Cardiac septum (tissue), 1 donor: ENCODE data around the gene ENG. TPM values are rescaled to one million over a fixed set of nuclear protein-coding genes. Genes with fewer than 3 reads are reported as not detected.
"Not testable (repeated sequence)": the region's sequence is repeated elsewhere in the genome, so short reads cannot be mapped to it uniquely, and the experiment has no call there.

ENCODE experiments used
- DNase-seq: peaks from one replicate; pipeline ENCODE4 v3.0.0-alpha.2; 2020; ENCODE audit warnings: low spot score
- intact Hi-C: fragments of 100-400 bp; cut with DNase I; formaldehyde crosslinking; loops from one replicate; pipeline ENCODE4 v1.14.0; 2022
- total RNA-seq: library from RNA; stranded (reverse); fragmentation: NEBNext Ultra II Directional; extraction: Animal tissue kit (Norgen Biotek cat#: 25700); gene quantifications from one replicate; pipeline ENCODE4 v1.2.1, GENCODE V29; 2021
- donor health status: DM: no; HTN: no; CAD: no.

The ENG gene
- total RNA-seq, 1 donor from 2014 or later, result 244 TPM

DNA sequence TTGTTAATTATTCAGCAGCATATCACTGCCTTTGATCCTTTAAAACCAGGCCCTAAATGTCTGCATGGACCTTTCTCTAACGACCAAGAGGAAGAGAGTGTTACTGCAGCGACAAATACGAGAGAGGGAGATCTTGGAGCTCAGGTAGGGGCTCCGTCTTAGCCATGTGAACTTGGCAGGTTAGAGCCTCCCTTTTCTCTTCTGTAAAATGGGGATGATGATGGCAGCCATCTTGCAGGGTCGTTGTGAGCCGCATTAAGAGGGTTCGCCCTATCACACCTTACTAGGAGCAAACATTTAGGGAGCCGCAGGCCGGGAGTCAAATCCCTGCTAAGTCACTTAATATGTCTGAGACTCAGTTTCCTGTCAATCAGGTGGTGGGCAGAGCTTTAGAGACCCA lies 1.6 kb downstream of the ENG start:
- intact Hi-C loops, result no loop called here
- DNase-seq, result no peak

- intact Hi-C loops, result no loop called here
- DNase-seq, result no peak
These were observed 4.1 kb downstream of the ENG start for GRCh38 chr9:127850286-127850830.

GRCh38 chr9:127848756-127849504 lies 5.5 kb downstream of the ENG start:
- no peak for DNase-seq
- intact Hi-C loops, result no loop called here

DNA sequence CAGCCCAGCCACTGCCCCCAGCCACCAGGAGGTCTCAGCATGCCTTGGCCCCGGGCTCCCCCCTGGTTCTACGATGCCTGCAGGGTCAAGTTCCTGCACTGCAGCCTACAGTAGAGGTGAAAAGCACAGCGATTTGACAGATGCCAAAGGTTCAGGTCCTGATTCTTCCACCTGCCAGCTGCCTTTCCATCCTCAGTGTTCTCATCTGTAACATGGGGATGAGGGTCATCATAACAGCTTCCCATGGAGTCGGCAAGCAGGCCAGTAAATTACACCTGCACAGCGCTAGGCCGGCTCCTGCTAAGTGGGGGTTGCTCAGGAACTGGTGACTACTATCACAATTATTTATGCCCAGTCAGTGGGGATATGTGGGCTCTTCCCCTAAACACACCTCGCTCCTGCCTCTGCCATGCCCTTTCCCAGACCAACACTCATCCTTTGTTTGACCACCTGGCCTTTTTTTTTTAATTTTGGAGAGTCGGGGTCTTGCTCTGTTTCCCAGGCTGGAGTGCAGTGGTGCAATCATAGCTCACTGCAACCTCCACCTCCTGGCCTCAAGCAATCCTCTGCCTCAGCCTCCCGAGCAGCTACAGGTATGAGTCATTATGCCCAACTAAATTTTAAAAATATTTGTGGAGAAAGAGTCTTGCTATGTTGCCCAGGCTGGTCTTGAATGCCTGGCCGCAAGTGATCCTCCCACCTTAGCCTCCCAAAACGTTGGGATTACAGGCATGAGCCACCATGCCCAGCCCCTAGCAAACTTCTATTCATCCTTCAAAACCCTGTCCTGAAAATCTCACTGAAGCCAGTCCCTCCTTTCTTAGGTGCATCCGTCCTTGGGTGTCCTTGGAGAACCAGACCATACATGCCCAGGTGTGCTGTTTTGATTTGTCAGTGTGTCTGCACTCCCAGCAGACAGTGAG lies 6.4 kb downstream of the ENG start:
- intact Hi-C loops, result no loop called here
- DNase-seq, result no peak

- no peak for DNase-seq
These were observed 7.3 kb downstream of the ENG start for GRCh38 chr9:127847178-127847510.

DNA sequence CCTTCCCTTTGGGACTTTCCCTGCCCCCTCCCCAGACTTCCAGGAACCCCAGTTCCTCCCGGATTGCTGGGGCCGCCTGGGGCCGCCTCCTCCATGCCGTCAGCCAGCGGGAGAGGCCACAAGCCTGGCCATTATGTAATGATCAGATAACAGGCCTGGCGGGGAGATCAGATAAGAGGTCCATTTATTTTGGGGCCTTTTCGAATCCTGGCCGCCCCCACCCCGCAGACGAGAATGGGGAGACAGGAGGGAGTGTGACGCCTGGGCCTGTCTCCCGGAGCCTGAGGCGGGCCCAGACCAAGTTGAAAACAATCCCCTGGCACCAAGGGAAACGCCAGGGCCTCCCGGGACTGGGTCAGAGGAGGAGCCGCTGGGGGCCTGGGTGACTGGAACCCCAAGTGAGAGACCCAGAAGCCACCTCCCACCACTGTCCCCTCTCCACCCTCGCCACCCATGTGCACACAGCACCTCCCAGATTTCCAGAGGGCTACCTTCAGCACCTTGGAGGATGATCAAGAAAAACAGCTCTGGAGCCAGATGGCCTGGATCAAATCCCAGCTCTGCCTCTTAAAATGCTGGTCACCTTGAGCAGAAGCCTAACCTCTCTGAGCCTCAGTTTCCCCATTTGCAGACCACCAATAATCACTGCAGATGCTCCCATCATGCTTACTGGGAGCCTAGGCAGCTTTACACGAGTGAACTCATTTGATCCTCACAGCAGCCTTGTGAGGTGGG lies 7.8 kb downstream of the ENG start:
- intact Hi-C loops, result no loop called here
- DNase-seq, result no peak

More at GRCh38 chr9:127847178-127847510, 7.3 kb downstream of the ENG start:
- intact Hi-C loops, result no loop called here

- intact Hi-C loops, DNase-seq: not testable (repeated sequence)
These were observed 8.8 kb downstream of the ENG start for GRCh38 chr9:127845619-127846018.

DNA sequence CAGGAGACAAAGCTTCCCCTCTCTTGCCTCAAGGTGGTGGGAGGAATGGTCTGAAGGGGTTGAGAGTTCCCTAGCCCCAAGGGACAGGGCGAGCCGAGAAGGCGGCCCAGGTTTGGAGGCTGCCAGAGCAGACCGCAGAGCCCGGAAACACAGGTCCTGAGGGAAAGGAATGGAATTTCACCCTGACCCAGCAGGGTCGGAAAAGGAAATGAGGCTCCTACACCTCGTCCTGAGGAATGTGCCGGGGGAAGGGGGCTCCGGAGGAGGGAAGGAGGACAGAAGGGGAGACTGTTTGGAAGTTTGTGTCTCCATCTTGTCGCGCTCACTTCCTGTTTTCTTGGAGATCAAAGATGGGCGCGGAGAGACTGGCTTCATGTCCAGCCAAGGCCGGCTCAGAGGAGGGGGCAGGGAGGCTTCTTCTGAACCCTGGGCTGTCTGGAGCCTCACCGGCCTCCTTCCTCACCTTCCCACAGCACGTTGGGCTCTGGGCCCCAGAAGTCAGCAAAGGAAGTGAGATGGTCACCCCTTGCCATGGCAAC lies 9.6 kb downstream of the ENG start:
- DNase-seq, result no peak
- intact Hi-C loops, result no loop called here

- intact Hi-C loops, result no loop called here
- DNase-seq, result no peak
These were observed 13.2 kb downstream of the ENG start for GRCh38 chr9:127841087-127841835.

DNA sequence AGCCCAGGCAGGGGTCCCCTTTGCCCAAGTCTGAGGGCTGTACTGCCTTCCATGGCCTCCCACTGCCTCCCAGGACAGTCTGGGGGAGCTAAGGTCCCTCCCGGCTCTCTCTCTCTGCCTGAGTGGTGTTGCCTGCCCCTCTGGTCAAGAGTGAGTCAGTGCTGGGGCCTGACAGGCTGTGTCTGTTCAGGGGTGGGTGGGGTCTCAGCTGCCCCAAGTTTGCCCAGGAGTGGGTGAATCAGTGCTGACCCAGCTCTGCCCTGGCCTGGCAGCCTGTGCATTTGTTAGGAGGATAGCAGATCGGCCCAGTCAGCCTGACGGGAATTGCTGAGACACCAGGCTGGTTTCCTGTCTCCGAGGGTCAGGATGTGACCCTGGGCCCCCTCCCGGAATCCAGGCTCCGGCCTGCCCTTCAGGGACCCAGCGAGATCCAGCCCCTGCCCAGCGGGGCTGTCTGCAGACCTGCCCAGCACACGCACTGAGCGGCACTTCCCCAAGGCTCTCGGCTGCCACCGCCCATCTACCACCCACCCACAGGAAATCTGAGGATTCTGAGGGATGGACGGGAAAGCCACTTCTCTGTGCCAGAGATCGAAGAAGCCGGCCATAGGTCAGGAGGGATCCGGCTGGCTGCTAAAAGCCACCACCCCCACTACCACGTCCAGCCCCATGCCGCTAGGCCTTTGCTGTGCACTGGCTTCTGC lies 15.9 kb downstream of the ENG start:
- peak; percentile 87 for DNase-seq
- intact Hi-C loops, result no loop called here

GRCh38 chr9:127837346-127837745 lies 17.1 kb downstream of the ENG start:
- DNase-seq, result no peak
- intact Hi-C loops, result no loop called here

- intact Hi-C loops, DNase-seq: not testable (repeated sequence)
These were observed 17.9 kb downstream of the ENG start for GRCh38 chr9:127836561-127836960.

- DNase-seq, result no peak
- intact Hi-C loops, result no loop called here
These were observed 18.4 kb downstream of the ENG start for GRCh38 chr9:127835991-127836516.

DNA sequence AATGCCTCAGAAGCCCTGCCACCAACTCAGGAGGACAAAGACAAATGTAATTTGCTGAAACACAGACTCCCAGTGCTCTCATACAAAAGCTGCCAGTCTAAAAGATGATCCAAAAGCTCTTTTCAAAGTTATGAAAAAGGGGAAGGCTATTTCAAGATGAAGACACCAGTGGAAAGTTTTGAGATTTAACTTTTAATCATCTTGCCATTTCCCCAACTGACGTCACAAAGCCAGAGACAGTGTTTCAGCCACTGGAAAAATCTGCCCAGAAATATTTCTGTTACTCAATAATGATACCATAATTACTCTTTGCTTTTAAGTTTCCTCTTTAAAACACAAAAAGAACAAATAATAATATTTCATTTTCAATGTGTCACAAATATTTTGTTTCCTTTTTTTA lies 20.9 kb downstream of the ENG start:
- DNase-seq, result no peak
- intact Hi-C loops, result no loop called here

GRCh38 chr9:127832248-127832647 lies 22.2 kb downstream of the ENG start:
- DNase-seq, result no peak
- intact Hi-C loops, result no loop called here

DNA sequence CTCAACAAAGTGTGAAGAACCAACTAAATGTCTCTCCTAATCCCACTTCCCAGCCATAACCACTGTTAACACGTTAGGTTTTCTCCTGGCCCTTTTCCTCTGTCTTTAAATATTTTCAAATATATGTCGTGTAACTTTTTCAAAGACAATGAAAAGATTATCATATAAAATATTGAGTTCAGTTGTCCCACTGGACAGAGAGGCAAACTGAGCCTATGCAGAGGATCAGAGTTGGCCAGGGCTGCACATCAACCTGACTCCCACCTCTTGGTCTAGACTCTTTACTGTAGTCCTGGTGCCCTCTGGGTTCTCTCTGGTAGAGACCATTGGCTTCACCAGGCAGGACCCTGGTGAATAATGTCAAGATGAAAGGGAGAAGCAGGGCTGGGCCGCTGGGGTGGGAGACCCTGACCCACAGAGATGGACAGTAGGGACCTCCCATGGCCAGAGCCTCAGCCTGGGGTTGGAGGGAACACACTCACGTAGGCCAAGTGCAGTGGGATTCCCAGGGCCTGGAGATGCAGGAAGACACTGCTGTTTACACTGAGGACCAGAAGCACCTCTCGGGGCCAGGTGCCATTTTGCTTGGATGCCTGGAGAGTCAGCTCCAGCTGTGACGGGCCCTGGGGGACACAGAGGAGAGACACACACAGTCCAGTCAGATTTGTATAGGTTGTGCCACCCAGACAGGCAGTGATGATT lies 25.1 kb downstream of the ENG start:
- intact Hi-C loops, result loop anchor here (5.0 kb wide), 1 partner anchor 33 kb away; no protein-coding TSS in a partner anchor
- no peak for DNase-seq

- DNase-seq, result peak; percentile 94
- intact Hi-C loops, result loop anchor here (5.0 kb wide), 1 partner anchor 34 kb away; no protein-coding TSS in a partner anchor
These were observed 26.0 kb downstream of the ENG start for GRCh38 chr9:127828262-127829031.
